ENCODE measurements around the gene TLE6.
A peak's percentile ranks its signal among the peaks of the same experiment; 100 is the strongest.
"Not testable (repeated sequence)": the region's sequence is repeated elsewhere in the genome, so short reads cannot be mapped to it uniquely, and the experiment has no call there.

Gene TLE6

GRCh38 chr19:2974342-2975041 is 2.9 kb upstream of the TLE6 start:
- peak; percentile 21 for DNase-seq (ENCODE audit: low spot score)

- DNase-seq (ENCODE audit: low spot score), result no peak
These were observed 759 bp upstream of the TLE6 start for GRCh38 chr19:2976609-2977000.

GRCh38 chr19:2977746-2978138 is 378 bp downstream of the TLE6 start:
- no peak for DNase-seq (ENCODE audit: low spot score)

- DNase-seq (ENCODE audit: low spot score), result no peak
These were observed 903 bp downstream of the TLE6 start for GRCh38 chr19:2978166-2978767.

GRCh38 chr19:2978772-2979171 is 1.4 kb downstream of the TLE6 start:
- DNase-seq (ENCODE audit: low spot score), result no peak

GRCh38 chr19:2981898-2982297 is 4.5 kb downstream of the TLE6 start:
- no peak for DNase-seq (ENCODE audit: low spot score)

- no peak for DNase-seq (ENCODE audit: low spot score)
These were observed 5.2 kb downstream of the TLE6 start for GRCh38 chr19:2982561-2982960.

GRCh38 chr19:2982983-2983350 is 5.6 kb downstream of the TLE6 start:
- peak; percentile 91 for DNase-seq (ENCODE audit: low spot score)

- DNase-seq (ENCODE audit: low spot score), result peak; percentile 78
These were observed 6.2 kb downstream of the TLE6 start for GRCh38 chr19:2983351-2984214.

- DNase-seq (ENCODE audit: low spot score), result no peak
These were observed 6.8 kb downstream of the TLE6 start for GRCh38 chr19:2984215-2984528.

- DNase-seq (ENCODE audit: low spot score), result peak; percentile 9
These were observed 9.7 kb downstream of the TLE6 start for GRCh38 chr19:2986951-2987524.

GRCh38 chr19:2987797-2988196 is 10.4 kb downstream of the TLE6 start:
- DNase-seq (ENCODE audit: low spot score), result peak; percentile 6

- no peak for DNase-seq (ENCODE audit: low spot score)
These were observed 11.2 kb downstream of the TLE6 start for GRCh38 chr19:2988568-2988967.

GRCh38 chr19:2989236-2989946 is 12.0 kb downstream of the TLE6 start:
- no peak for DNase-seq (ENCODE audit: low spot score)

GRCh38 chr19:2992333-2992732 is 15.0 kb downstream of the TLE6 start:
- not testable (repeated sequence) for DNase-seq (ENCODE audit: low spot score)

GRCh38 chr19:2992958-2993357 is 15.6 kb downstream of the TLE6 start:
- DNase-seq (ENCODE audit: low spot score), result no peak

GRCh38 chr19:2993579-2993978 is 16.2 kb downstream of the TLE6 start:
- no peak for DNase-seq (ENCODE audit: low spot score)

- no peak for DNase-seq (ENCODE audit: low spot score)
These were observed 17.3 kb downstream of the TLE6 start for GRCh38 chr19:2994588-2995131.

GRCh38 chr19:2997720-2998119 is 20.4 kb downstream of the TLE6 start:
- DNase-seq (ENCODE audit: low spot score), result no peak

- no peak for DNase-seq (ENCODE audit: low spot score)
These were observed 21.3 kb downstream of the TLE6 start for GRCh38 chr19:2998642-2999041.

GRCh38 chr19:3001235-3001800 is 24.0 kb downstream of the TLE6 start:
- DNase-seq (ENCODE audit: low spot score), result no peak

GRCh38 chr19:3003046-3003445 is 25.7 kb downstream of the TLE6 start:
- no peak for DNase-seq (ENCODE audit: low spot score)
